Neural progenitor cell (in vitro differentiated cells): ENCODE data around the gene RYR1.
"Not testable (repeated sequence)": the region's sequence is repeated elsewhere in the genome, so short reads cannot be mapped to it uniquely, and the experiment has no call there.

ENCODE experiments used
- CTCF ChIP-seq: fragments of 200-600 bp; sonication (generic); IDR thresholded peaks from 2 replicates; pipeline ENCODE4 v1.5.1; 2017; ENCODE audit warnings: antibody characterized with exemption, mild to moderate bottlenecking
- EZH2 ChIP-seq: fragments of 200-600 bp; sonication (generic); IDR thresholded peaks from 2 replicates; pipeline ENCODE4 v1.6.1; 2017; ENCODE audit warnings: antibody characterized with exemption, mild to moderate bottlenecking, moderate library complexity

- not testable (repeated sequence) for TF ChIP-seq CTCF, EZH2
Measured at GRCh38 chr19:38410407-38410806, 23.1 kb upstream of the RYR1 start.
